PC-9 (cell line): ENCODE results near the gene PPP1R9B. TPM values are rescaled to one million over a fixed set of nuclear protein-coding genes. Genes with fewer than 3 reads are reported as not detected.

Experiments used
- BruUV-seq: library from RNA; stranded (reverse); fragments of 400-500 nt; replicated peaks from 2 replicates; lab custom pipeline; 2021; lab: Mats Ljungman, UMichigan
- CTCF ChIA-PET: fragments of 300-600 bp; sonication (Branson Sonifier 250); formaldehyde crosslinking; loops from one replicate; lab custom pipeline; 2022; ENCODE audit warnings: antibody characterized with exemption; lab: Charles Lee
- POLR2A ChIA-PET: fragments of 300-600 bp; sonication (Branson Sonifier 250); formaldehyde crosslinking; loops from one replicate; lab custom pipeline; 2022; ENCODE audit warnings: antibody characterized with exemption; ENCODE audit not compliant: unreplicated experiment; lab: Charles Lee
- DNase-seq, 2 experiments: peaks; one replicate each; pipeline versions ENCODE4 v3.0.0 to v3.0.0-alpha.2; 2015 to 2022; ENCODE audit warnings: mixed read lengths in 1 of 2
- H2AFZ ChIP-seq: fragments of 200-600 bp; sonication (generic); 2 replicates; pipeline ENCODE4 v1.8.1; 2017; ENCODE audit warnings: antibody characterized with exemption
- H3F3A ChIP-seq: fragments of 200-600 bp; sonication (generic); 2 replicates; pipeline ENCODE4 v1.8.1; 2017; ENCODE audit warnings: antibody characterized with exemption, mild to moderate bottlenecking, low read depth; ENCODE audit not compliant: insufficient read depth
- H3K27ac ChIP-seq: fragments of 200-600 bp; sonication (generic); 2 replicates; pipeline ENCODE4 v1.6.1; 2016; ENCODE audit warnings: mixed run types
- H3K27me3 ChIP-seq: fragments of 200-600 bp; sonication (generic); 2 replicates; pipeline ENCODE4 v1.6.1; 2016; ENCODE audit warnings: low read depth, mixed run types; ENCODE audit not compliant: insufficient read depth
- H3K36me3 ChIP-seq: fragments of 200-600 bp; sonication (generic); 2 replicates; pipeline ENCODE4 v1.6.1; 2016; ENCODE audit warnings: low read depth, mixed run types
- H3K4me1 ChIP-seq: fragments of 200-600 bp; sonication (generic); replicated peaks from 2 replicates; pipeline ENCODE4 v1.6.1; 2016; ENCODE audit warnings: mixed run types; ENCODE audit not compliant: insufficient read depth
- H3K4me2 ChIP-seq: fragments of 200-600 bp; sonication (generic); 2 replicates; pipeline ENCODE4 v1.6.1; 2017; ENCODE audit warnings: mixed run types
- H3K4me3 ChIP-seq: fragments of 200-600 bp; sonication (generic); 2 replicates; pipeline ENCODE4 v1.6.1; 2016; ENCODE audit warnings: mixed run types
- H3K79me2 ChIP-seq: fragments of 200-600 bp; sonication (generic); 2 replicates; pipeline ENCODE4 v1.6.1; 2017; ENCODE audit warnings: low read depth, mixed run types
- H3K9me2 ChIP-seq: fragments of 200-600 bp; sonication (generic); 2 replicates; pipeline ENCODE4 v1.8.1; 2017; ENCODE audit warnings: mild to moderate bottlenecking; ENCODE audit not compliant: insufficient read depth
- H3K9me3 ChIP-seq: fragments of 200-600 bp; sonication (generic); 2 replicates; pipeline ENCODE4 v1.8.1; 2016; ENCODE audit warnings: low read depth; ENCODE audit not compliant: insufficient read depth
- H4K20me1 ChIP-seq: fragments of 200-600 bp; sonication (generic); 2 replicates; pipeline ENCODE4 v1.8.1; 2017; ENCODE audit not compliant: insufficient read depth
- CTCF ChIP-seq: fragments of 200-600 bp; sonication (generic); conservative IDR thresholded peaks from 2 replicates; pipeline ENCODE4 v1.6.1; 2017; ENCODE audit warnings: mixed run types, antibody characterized with exemption, mild to moderate bottlenecking, moderate library complexity
- EZH2 ChIP-seq: fragments of 200-600 bp; sonication (generic); IDR thresholded peaks from 2 replicates; pipeline ENCODE4 v1.8.0; 2017; ENCODE audit warnings: antibody characterized with exemption, low read depth
- intact Hi-C: fragments of 100-400 bp; cut with micrococcal nuclease; formaldehyde crosslinking; loops from one replicate; pipeline ENCODE4 v1.10.0; 2022; ENCODE audit not compliant: unreplicated experiment
- total RNA-seq: library from RNA; stranded (reverse); gene quantifications from 2 replicates; pipeline ENCODE4 v1.2.3, GENCODE V29; 2021

The PPP1R9B gene
- total RNA-seq, 1 experiment from 2014 or later, result 35.8 TPM

- CTCF ChIA-PET, result no interaction called here
- Histone ChIP-seq H3K4me1 (peaks cover 14% of the 10 kb centered on the region), H3K79me2 (no peaks in the 10 kb centered on the region), H3K9me3 (no peaks in the 10 kb centered on the region), H3K4me3 (no peak overlapping the region), H3K4me2 (no peak overlapping the region), H3K27ac (no peak overlapping the region), H4K20me1 (no peaks in the 10 kb centered on the region), H3K9me2 (no peaks in the 10 kb centered on the region), H3F3A (no peaks in the 10 kb centered on the region), H3K36me3 (no peaks in the 10 kb centered on the region), H2AFZ (no peak overlapping the region), H3K27me3 (no peaks in the 10 kb centered on the region)
- POLR2A ChIA-PET, result no interaction called here
- TF ChIP-seq CTCF, result no peak
- no peak for TF ChIP-seq EZH2
- intact Hi-C loops, result no loop called here
- DNase-seq, result no peak
- no TSS peak for BruUV-seq
Observed at GRCh38 chr17:50187394-50187725, 36.9 kb upstream of the PPP1R9B start.

DNA sequence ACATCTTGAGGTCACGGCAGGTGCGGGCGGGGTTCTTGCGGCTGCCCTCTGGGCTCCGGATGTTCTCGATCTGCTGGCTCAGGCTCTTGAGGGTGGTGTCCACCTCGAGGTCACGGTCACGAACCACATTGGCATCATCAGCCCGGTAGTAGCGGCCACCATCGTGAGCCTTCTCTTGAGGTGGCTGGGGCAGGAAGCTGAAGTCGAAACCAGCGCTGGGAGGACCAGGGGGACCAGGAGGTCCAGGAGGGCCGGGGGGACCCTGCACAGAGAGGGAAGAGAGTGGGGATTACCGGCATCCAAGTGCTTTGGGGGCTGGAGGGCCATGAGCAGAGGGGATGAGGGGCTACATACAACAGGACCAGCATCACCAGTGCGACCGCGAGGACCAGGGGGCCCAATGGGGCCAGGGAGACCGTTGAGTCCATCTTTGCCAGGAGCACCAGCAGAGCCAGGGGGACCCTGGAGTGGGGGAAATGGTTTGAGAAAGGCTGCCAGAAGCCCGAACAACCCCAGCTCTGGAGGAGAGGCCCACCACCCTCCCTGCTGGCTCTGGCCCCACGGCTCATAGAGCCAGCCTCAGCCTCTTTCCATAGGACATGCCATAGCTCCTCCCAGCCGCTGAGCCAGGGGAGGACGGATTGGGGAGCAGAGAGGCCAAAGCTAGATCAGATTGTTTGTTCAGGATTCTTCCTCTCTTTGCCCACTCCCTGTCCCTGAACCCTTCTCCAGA is 36.4 kb upstream of the PPP1R9B start:
- Histone ChIP-seq H4K20me1 (no peaks in the 10 kb centered on the region), H3K4me1 (peaks cover 14% of the 10 kb centered on the region), H3K79me2 (no peaks in the 10 kb centered on the region), H3K4me2 (no peak overlapping the region), H3K36me3 (no peaks in the 10 kb centered on the region), H3K9me3 (no peaks in the 10 kb centered on the region), H3F3A (no peaks in the 10 kb centered on the region), H3K4me3 (no peak overlapping the region), H3K27me3 (no peaks in the 10 kb centered on the region), H2AFZ (no peak overlapping the region), H3K9me2 (no peaks in the 10 kb centered on the region), H3K27ac (no peak overlapping the region)
- no TSS peak for BruUV-seq
- ChIA-PET CTCF (no interaction called here), POLR2A (no interaction called here)
- TF ChIP-seq CTCF (no peak), EZH2 (no peak)
- no peak for DNase-seq
- intact Hi-C loops, result no loop called here

DNA sequence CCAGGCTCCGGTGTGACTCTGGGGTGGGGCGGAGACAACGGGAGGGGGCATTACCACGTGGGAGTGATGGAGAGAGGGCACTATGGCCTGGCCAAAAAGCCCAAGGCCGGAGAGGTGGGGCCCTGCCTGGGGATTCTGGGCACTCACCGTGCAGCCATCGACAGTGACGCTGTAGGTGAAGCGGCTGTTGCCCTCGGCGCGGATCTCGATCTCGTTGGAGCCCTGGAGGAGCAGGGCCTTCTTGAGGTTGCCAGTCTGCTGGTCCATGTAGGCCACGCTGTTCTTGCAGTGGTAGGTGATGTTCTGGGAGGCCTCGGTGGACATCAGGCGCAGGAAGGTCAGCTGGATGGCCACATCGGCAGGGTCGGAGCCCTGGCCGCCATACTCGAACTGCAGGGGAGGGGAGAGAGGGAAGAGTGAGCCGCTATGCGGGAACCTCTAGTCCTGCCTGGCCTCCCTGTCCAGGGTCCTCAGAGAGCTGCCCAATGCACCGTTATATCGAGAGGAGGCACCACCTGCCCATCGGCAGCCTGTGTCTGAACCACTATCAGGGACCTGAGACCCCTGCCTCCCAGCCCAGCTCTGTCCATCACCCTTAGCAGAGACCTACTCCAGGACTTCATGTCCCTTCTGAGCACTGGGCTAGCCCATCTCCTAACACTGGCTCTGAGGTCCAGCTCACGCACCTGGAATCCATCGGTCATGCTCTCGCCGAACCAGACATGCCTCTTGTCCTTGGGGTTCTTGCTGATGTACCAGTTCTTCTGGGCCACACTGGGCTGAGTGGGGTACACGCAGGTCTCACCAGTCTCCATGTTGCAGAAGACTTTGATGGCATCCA is 35.4 kb upstream of the PPP1R9B start:
- H3K9me2 ChIP-seq, result no peaks in the 10 kb centered on the region
- H3K27ac ChIP-seq, result no peak overlapping the region
- H3K36me3 ChIP-seq, result no peaks in the 10 kb centered on the region
- H3K4me2 ChIP-seq, result no peak overlapping the region
- BruUV-seq, result no TSS peak
- DNase-seq, result no peak
- H4K20me1 ChIP-seq, result no peaks in the 10 kb centered on the region
- CTCF ChIA-PET, result no interaction called here
- H3F3A ChIP-seq, result no peaks in the 10 kb centered on the region
- no peaks in the 10 kb centered on the region for H3K27me3 ChIP-seq
- H2AFZ ChIP-seq, result no peak overlapping the region
- no peak overlapping the region for H3K4me3 ChIP-seq
- no peaks in the 10 kb centered on the region for H3K79me2 ChIP-seq
- POLR2A ChIA-PET, result no interaction called here
- TF ChIP-seq CTCF, result no peak
- no peak for TF ChIP-seq EZH2
- H3K4me1 ChIP-seq, result peaks cover 14% of the 10 kb centered on the region
- intact Hi-C loops, result no loop called here
- H3K9me3 ChIP-seq, result no peaks in the 10 kb centered on the region
